ENCODE results near the gene LRRC1.
A peak's percentile ranks its signal among the peaks of the same experiment; 100 is the strongest.

Gene LRRC1

DNA sequence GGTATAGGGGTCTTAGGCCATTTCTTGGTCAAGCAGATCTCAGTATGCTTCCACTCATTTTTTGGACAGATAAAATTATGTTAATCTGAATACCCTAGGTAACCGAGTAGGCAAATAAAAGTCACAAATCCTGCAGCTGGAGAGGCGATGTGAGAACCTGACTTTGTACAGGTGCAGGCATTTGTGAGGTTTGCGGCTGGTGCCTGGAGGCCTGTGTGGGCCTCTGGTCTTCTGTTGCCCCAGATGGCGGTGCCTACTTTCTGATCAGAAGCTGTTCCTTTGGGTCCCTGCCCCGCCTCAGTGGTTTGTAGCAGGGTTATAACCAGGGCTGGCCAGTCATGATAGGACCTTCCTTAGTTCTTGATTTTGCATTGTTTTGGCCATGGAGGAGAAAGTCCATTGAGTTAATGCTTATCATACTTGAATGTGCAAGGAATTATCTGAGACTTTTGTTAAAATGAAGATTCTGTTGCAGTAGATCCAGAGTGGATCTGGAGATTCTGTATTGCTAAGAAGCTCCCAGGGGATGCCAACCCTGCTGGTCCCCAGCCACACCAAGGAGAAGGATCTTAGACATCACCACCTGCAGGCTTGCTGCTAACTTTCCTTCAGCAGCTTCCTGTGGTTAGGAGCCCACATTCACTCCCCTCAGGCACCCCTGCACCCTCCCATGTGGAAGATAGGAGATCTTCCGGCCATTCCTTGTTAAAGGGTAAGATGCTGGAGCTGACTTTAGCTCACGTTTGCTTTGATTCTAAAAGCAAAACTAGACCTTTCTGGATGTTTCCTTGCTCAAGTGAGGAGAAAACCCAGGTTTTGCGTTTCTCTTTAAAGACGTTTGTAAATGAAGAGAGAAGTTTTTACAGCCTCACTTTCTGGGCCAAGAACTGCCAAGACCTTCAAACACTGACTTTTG is 50.7 kb downstream of the LRRC1 start:
- peaks cover 0 to 28% (median 3%) of the 10 kb centered on the region in 11 experiments; a peak in 7 of 22 replicates for H3K36me3 ChIP-seq
- no peaks in the 10 kb centered on the region for H3K27me3 ChIP-seq
- peaks cover 6 to 24% (median 13%) of the 10 kb centered on the region in 11 experiments for H3K9me3 ChIP-seq (replicated peaks in 1 of 11)
- TF ChIP-seq Cebpa-rat (IDR thresholded peaks at IDR 0.05) = no peak
- H3K27ac ChIP-seq = peak overlapping the region in 2 of 11 experiments; percentile 3 to 19; a peak in 4 of 22 replicates
- peak overlapping the region in 2 of 11 experiments; percentile 0 to 16; a peak in 1 of 22 replicates for H3K9ac ChIP-seq
- peaks cover 0 to 32% (median 23%) of the 10 kb centered on the region in 10 experiments; a peak in 17 of 20 replicates for H3K4me1 ChIP-seq
- peak overlapping the region; percentile 23 to 79 (median 70); a peak in 20 of 22 replicates for H3K4me2 ChIP-seq
- peak overlapping the region in 1 of 10 experiments; percentile 2; a peak in 2 of 20 replicates for H3K4me3 ChIP-seq
- peaks cover 0 to 9% (median 0%) of the 10 kb centered on the region in 11 experiments; a peak in 1 of 22 replicates for H4K20me1 ChIP-seq

DNA sequence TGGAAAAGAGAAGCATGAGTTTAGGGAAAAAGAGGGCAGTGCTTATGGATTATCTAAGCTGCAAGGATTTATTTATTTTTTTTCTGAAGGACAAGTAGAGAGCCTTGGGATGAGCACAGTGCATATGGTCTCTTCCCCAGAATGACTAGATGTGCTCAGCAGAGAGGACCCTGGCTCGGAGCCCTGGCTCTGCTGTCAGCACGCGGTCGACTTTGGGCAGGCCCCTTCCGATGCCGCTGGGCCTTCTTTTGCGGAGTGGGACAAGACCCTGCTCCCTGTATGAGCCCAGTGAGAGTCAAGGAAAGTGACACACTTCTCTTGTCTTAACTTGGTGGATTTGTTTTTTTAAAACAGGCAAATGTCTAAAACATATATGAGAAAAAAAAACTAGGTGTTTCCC is 51.4 kb downstream of the LRRC1 start:
- peaks cover 0 to 32% (median 23%) of the 10 kb centered on the region in 10 experiments; a peak in 17 of 20 replicates for H3K4me1 ChIP-seq
- H3K4me3 ChIP-seq = no peak overlapping the region
- peaks cover 0 to 9% (median 0%) of the 10 kb centered on the region in 11 experiments; a peak in 1 of 22 replicates for H4K20me1 ChIP-seq
- peak overlapping the region in 8 of 11 experiments; percentile 55 to 79 (median 72); a peak in 14 of 22 replicates for H3K4me2 ChIP-seq
- H3K27ac ChIP-seq = peak overlapping the region in 2 of 11 experiments; percentile 1 to 19; a peak in 2 of 22 replicates
- no peaks in the 10 kb centered on the region for H3K27me3 ChIP-seq
- no peak for TF ChIP-seq Cebpa-rat (IDR thresholded peaks at IDR 0.05)
- H3K36me3 ChIP-seq = peaks cover 0 to 21% (median 3%) of the 10 kb centered on the region in 11 experiments; a peak in 6 of 22 replicates
- H3K9ac ChIP-seq = peak overlapping the region in 1 of 11 experiments; percentile 16; a peak in 1 of 22 replicates
- peaks cover 0 to 17% (median 6%) of the 10 kb centered on the region in 11 experiments; a peak in 17 of 22 replicates for H3K9me3 ChIP-seq (replicated peaks in 1 of 11)

DNA sequence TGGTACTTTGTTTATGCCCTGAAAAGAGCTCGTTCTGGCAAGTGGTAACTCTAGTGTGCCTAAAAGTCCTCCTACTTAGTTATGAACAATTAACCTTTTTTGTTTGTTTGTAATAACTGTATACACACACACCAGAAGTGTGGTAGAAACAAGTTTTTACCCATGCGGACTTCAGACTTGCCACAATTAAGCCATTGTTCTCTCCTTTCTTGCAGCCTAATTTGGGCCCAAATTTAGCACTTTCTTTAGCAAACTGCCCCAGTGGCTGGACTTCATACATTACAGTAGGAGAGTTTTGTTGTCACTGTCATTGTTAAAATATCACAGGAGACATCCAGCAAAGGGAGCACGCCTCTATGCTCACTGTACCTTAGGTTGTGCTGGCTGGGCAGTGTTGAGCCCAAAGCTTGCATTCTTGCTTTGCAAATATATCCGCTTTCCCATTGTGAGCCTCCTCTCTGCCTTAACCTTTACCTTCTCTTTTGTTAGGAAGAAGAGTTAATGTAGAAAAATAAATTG is 53.0 kb downstream of the LRRC1 start:
- Histone ChIP-seq H3K4me2 (no peak overlapping the region), H3K27me3 (no peaks in the 10 kb centered on the region), H4K20me1 (peaks cover 0 to 9% (median 0%) of the 10 kb centered on the region in 11 experiments; a peak in 1 of 22 replicates), H3K9ac (no peak overlapping the region), H3K9me3 (replicated peaks in 1 of 11) (peaks cover 0 to 4% (median 0%) of the 10 kb centered on the region in 11 experiments; a peak in 3 of 22 replicates), H3K4me1 (peaks cover 0 to 32% (median 23%) of the 10 kb centered on the region in 10 experiments; a peak in 17 of 20 replicates), H3K4me3 (no peak overlapping the region), H3K27ac (no peak overlapping the region), H3K36me3 (peaks cover 0 to 9% (median 0%) of the 10 kb centered on the region in 11 experiments; a peak in 4 of 22 replicates)
- no peak for TF ChIP-seq Cebpa-rat (IDR thresholded peaks at IDR 0.05)

DNA sequence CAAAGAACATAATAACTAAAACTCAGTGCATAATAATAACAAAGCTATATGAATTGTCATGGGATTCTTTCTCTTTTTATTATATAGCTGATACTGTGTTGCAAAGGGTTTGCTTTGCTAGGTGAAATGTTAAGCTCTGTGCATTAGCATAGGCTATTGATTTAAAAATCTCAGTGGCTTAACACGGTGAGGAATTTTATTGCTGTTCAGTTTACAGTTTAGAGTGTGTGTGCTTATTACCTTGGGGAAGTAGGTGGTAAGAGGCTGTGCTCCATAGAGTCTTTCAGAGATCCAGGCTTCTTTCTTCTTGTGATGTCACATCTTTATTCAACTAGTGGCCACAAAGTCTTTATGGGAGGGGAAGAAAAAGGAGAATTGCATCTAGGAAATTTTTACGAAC is 55.7 kb downstream of the LRRC1 start:
- Histone ChIP-seq H3K9me3 (replicated peaks in 1 of 11) (peaks cover 0 to 9% (median 0%) of the 10 kb centered on the region in 11 experiments; a peak in 2 of 22 replicates), H3K9ac (no peak overlapping the region), H4K20me1 (peaks cover 0 to 6% (median 0%) of the 10 kb centered on the region in 11 experiments; a peak in 1 of 22 replicates), H3K4me3 (no peak overlapping the region), H3K4me1 (peaks cover 0 to 13% (median 9%) of the 10 kb centered on the region in 10 experiments; a peak in 17 of 20 replicates), H3K27me3 (no peaks in the 10 kb centered on the region), H3K27ac (no peak overlapping the region), H3K4me2 (no peak overlapping the region), H3K36me3 (peaks cover 0 to 9% (median 0%) of the 10 kb centered on the region in 11 experiments; a peak in 2 of 22 replicates)
- TF ChIP-seq Cebpa-rat (IDR thresholded peaks at IDR 0.05) = no peak

DNA sequence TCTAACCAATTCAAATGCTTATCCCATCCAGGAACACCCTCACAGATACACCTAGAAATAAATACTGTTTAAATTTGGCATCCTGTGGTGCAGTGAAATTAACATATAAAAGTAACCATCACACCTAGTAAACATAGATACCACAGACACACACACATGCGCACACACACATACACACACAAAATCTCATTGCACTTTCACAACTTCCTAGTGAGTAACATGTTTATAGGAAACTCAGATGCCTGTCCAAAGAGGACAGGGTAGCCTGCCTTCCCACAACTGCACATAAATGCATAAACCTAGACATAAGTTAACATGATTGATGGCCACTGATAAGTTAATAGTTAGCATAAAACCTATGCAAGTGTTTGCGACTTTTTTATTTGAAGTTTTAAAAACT is 56.8 kb downstream of the LRRC1 start:
- peaks cover 0 to 9% (median 0%) of the 10 kb centered on the region in 11 experiments; a peak in 2 of 22 replicates for H3K9me3 ChIP-seq (replicated peaks in 1 of 11)
- H3K36me3 ChIP-seq = peaks cover 0 to 9% (median 0%) of the 10 kb centered on the region in 11 experiments; a peak in 2 of 22 replicates
- no peak overlapping the region for H3K4me2 ChIP-seq
- no peaks in the 10 kb centered on the region for H3K27me3 ChIP-seq
- no peak for TF ChIP-seq Cebpa-rat (IDR thresholded peaks at IDR 0.05)
- no peaks in the 10 kb centered on the region for H4K20me1 ChIP-seq
- peaks cover 0 to 2% (median 0%) of the 10 kb centered on the region in 10 experiments; a peak in 5 of 20 replicates for H3K4me1 ChIP-seq
- no peak overlapping the region for H3K4me3 ChIP-seq
- H3K9ac ChIP-seq = no peak overlapping the region
- H3K27ac ChIP-seq = no peak overlapping the region

DNA sequence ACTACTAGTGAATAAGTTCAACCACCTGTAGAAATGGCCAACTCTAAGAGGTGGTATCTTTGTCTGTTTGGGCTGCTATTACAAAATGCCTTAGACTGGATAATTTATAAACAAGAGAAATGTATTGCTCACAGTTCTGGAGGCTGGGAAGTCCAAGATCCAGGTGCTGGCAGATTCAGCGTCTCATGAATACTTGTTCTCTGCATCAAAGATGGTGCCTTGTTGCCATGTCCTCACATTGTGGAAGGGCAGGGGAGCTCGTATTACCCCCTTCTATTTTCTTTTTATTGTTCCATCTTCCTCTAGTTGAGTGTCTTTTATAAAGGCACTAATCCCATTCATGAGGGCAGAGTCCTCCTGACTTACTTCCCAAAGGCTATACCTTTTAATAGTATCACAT is 58.0 kb downstream of the LRRC1 start:
- H3K4me3 ChIP-seq = no peak overlapping the region
- no peaks in the 10 kb centered on the region for H3K4me1 ChIP-seq
- no peaks in the 10 kb centered on the region; a peak in 1 of 22 replicates for H4K20me1 ChIP-seq
- no peak overlapping the region for H3K9ac ChIP-seq
- no peaks in the 10 kb centered on the region for H3K27me3 ChIP-seq
- H3K9me3 ChIP-seq (replicated peaks in 1 of 11) = peaks cover 0 to 9% (median 0%) of the 10 kb centered on the region in 11 experiments; a peak in 2 of 22 replicates
- H3K36me3 ChIP-seq = peaks cover 0 to 9% (median 0%) of the 10 kb centered on the region in 11 experiments; a peak in 2 of 22 replicates
- H3K4me2 ChIP-seq = no peak overlapping the region
- H3K27ac ChIP-seq = no peak overlapping the region
- TF ChIP-seq Cebpa-rat (IDR thresholded peaks at IDR 0.05) = no peak

DNA sequence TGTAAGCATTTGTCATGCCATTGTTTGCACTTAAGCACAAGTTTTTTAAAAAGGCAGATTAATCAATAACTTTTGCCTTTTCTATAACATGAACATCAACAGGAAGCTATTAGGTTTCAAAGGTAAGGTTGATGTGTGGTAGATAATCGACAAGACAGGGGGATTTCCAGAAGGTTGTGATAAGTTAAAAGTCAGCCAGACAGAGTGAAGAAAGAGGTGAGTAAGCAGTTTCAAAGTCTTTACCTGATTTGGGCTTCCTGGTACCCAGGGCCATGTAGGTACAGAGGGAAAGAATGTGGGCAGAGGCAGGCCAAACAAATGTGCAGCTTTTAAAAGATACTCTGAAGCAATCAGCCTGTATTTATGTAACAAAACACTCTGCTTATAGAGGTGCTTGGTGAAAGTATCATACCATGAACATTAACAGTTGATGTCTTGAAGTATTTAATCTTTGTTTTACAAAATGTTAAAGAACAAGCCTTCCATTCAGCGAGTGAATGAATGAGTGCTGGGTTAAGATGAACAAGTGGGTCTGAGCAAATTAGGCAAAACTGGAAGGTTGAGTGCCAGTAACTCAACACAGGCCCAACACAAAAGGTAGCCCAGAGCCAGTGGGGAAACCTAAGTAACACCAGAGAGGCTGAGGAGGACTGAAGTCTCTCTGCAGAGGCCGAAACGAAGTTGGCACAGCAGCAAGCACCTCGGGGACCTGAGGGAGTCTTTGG is 60.2 kb downstream of the LRRC1 start:
- Histone ChIP-seq H3K9ac (no peak overlapping the region), H3K9me3 (replicated peaks in 1 of 11) (peaks cover 0 to 6% (median 0%) of the 10 kb centered on the region in 11 experiments; a peak in 1 of 22 replicates), H3K27me3 (no peaks in the 10 kb centered on the region), H3K4me2 (no peak overlapping the region), H3K4me3 (no peak overlapping the region), H3K4me1 (no peaks in the 10 kb centered on the region), H4K20me1 (no peaks in the 10 kb centered on the region; a peak in 1 of 22 replicates), H3K36me3 (no peaks in the 10 kb centered on the region), H3K27ac (no peak overlapping the region)
- no peak for TF ChIP-seq Cebpa-rat (IDR thresholded peaks at IDR 0.05)

DNA sequence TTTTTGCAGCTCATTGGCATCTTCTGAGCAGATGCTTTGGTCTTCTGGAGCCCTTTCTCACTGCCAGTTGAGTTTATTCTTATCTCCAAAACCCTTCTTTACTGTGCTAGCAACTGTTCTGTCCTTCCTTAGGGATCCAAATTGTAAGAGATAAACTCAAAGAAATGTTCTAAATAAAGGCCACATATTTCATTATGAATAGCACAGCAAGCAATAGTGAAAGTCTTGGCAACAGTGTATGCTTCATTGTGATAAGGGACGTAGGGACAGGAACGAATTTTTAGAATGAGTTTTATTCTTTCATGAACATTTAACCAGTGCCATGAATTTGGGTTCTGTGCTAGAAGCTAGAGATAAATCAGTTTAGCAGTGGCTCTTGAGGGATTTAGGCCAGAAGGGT is 61.1 kb downstream of the LRRC1 start:
- Histone ChIP-seq H3K4me2 (no peak overlapping the region), H3K4me1 (no peaks in the 10 kb centered on the region), H4K20me1 (no peaks in the 10 kb centered on the region; a peak in 1 of 22 replicates), H3K4me3 (no peak overlapping the region), H3K27me3 (no peaks in the 10 kb centered on the region), H3K27ac (no peak overlapping the region), H3K9me3 (replicated peaks in 1 of 11) (peaks cover 0 to 6% (median 0%) of the 10 kb centered on the region in 11 experiments; a peak in 1 of 22 replicates), H3K9ac (no peak overlapping the region), H3K36me3 (no peaks in the 10 kb centered on the region)
- no peak for TF ChIP-seq Cebpa-rat (IDR thresholded peaks at IDR 0.05)
